WI38 (cell line): ENCODE measurements around the gene OR4N5.
"Not testable (repeated sequence)": the region's sequence is repeated elsewhere in the genome, so short reads cannot be mapped to it uniquely, and the experiment has no call there.

Source experiments
- H3K4me3 ChIP-seq: 2 replicates; pipeline ENCODE4 v1.5.1; 2011; ENCODE audit warnings: low read depth, mild to moderate bottlenecking, control low read depth, low read length
- CTCF ChIP-seq: IDR thresholded peaks from 2 replicates; pipeline ENCODE4 v1.5.1; 2012; ENCODE audit warnings: low read depth, mild to moderate bottlenecking, control low read depth, low read length

OR4N5 gene

GRCh38 chr14:20138520-20138919 is at the start of gene OR4N5:
TSS of gene OR4N5 (plus strand) at chr14:20138820. CDS start at chr14:20143736, 4,916 bp downstream.
- no peak within 1 kb of the TSS for H3K4me3 ChIP-seq
- no peak for TF ChIP-seq CTCF

GRCh38 chr14:20092050-20092449 is 46.6 kb upstream of the OR4N5 start:
- no peak overlapping the region for H3K4me3 ChIP-seq
- TF ChIP-seq CTCF = no peak

- no peak overlapping the region for H3K4me3 ChIP-seq
- no peak for TF ChIP-seq CTCF
Observed at GRCh38 chr14:20093442-20093841, 45.2 kb upstream of the OR4N5 start.

- H3K4me3 ChIP-seq = not testable (repeated sequence)
Observed at GRCh38 chr14:20098926-20099770, 39.5 kb upstream of the OR4N5 start.

- TF ChIP-seq CTCF = no peak
Observed at GRCh38 chr14:20110438-20110837, 28.2 kb upstream of the OR4N5 start, which contains the start of gene OR4K17. TSS of gene OR4K17 (plus strand) at chr14:20110739. CDS start at chr14:20117500, 6,761 bp downstream.

GRCh38 chr14:20112321-20112720 is 26.3 kb upstream of the OR4N5 start:
- no peak for TF ChIP-seq CTCF
- H3K4me3 ChIP-seq = no peak overlapping the region

More at GRCh38 chr14:20110438-20110837, 28.2 kb upstream of the OR4N5 start, which contains the start of gene OR4K17:
- H3K4me3 ChIP-seq = no peak within 1 kb of the TSS

- H3K4me3 ChIP-seq = no peak overlapping the region
- no peak for TF ChIP-seq CTCF
Observed at GRCh38 chr14:20116748-20117147, 21.9 kb upstream of the OR4N5 start.
